Superior temporal gyrus (tissue), 1 donor: ENCODE data around the gene FOXR1.

Experiments used
- DNase-seq: peaks from one replicate; pipeline ENCODE4 v3.0.0-alpha.2; 2016; ENCODE audit errors: extremely low spot score

FOXR1 gene, protein sequence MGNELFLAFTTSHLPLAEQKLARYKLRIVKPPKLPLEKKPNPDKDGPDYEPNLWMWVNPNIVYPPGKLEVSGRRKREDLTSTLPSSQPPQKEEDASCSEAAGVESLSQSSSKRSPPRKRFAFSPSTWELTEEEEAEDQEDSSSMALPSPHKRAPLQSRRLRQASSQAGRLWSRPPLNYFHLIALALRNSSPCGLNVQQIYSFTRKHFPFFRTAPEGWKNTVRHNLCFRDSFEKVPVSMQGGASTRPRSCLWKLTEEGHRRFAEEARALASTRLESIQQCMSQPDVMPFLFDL

DNA sequence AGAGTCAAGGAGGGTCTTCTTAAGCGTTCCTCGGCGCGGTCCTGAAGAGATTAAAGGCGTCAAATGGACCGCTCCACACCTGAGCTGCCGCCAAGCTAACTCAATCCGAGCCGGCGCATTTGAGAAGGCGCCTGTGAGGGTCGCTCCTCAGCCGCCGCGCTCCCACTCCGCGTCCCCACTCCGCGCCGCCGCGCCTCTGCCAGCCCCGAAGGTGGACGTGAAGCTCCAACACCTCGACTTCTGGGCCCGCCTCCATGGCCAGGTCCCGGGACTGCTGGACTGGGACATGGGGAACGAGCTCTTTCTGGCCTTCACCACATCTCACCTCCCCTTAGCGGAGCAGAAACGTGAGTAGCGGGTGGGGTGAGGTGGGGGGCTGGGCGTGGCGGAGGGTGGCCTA is at the start of gene FOXR1:
FOXR1 (plus strand) TSS at position 116 of the 400 bp plus-strand sequence; CDS start at position 287, 171 bp downstream.
- DNase-seq, result no peak

- DNase-seq, result peak; percentile 7
Measured at GRCh38 chr11:118921929-118922744, 49.4 kb upstream of the FOXR1 start.

DNA sequence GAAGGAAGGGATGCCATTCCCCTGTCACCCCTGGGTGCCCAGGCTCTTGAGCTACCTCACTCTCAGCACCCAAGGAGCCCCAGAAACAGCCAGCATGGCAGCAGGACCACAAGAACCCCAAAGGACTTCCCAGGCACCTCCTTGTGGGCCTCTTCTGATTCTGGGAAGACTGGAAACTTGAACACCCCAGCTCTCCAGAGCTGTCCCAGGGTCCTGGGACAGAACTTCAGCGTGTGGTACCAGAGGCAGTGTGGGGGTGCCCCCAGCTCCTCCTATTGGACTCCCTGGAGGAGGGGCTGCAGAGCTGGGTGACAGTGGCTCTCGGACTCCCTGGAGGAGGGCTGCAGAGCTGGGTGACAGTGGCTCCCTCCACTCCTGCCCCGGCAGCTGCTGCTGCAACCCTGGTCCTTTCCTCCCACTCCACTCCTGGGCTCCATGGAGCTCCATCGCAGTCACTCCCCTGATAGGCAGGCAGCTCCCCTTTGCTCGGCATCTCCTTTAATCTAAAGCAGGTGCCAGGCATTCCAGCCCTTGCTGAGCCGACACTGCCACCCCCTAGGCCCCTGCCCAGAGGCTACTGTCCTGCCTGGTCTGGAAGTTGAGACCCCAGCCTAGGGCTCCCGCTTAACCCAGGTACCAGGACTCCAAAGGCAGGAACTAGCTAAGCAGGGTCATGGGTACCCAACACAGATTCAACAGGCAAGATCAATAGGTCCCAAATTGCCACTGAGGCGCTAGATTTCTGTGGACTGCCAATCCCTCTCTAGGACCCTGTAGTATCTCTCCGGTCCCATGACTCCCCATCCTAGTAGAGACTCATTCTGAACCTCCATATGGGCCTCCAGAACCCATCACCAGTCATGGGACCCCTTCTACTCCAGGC is 48.6 kb upstream of the FOXR1 start:
- peak; percentile 3 for DNase-seq

GRCh38 chr11:118923721-118924587 is 47.6 kb upstream of the FOXR1 start:
- no peak for DNase-seq

DNA sequence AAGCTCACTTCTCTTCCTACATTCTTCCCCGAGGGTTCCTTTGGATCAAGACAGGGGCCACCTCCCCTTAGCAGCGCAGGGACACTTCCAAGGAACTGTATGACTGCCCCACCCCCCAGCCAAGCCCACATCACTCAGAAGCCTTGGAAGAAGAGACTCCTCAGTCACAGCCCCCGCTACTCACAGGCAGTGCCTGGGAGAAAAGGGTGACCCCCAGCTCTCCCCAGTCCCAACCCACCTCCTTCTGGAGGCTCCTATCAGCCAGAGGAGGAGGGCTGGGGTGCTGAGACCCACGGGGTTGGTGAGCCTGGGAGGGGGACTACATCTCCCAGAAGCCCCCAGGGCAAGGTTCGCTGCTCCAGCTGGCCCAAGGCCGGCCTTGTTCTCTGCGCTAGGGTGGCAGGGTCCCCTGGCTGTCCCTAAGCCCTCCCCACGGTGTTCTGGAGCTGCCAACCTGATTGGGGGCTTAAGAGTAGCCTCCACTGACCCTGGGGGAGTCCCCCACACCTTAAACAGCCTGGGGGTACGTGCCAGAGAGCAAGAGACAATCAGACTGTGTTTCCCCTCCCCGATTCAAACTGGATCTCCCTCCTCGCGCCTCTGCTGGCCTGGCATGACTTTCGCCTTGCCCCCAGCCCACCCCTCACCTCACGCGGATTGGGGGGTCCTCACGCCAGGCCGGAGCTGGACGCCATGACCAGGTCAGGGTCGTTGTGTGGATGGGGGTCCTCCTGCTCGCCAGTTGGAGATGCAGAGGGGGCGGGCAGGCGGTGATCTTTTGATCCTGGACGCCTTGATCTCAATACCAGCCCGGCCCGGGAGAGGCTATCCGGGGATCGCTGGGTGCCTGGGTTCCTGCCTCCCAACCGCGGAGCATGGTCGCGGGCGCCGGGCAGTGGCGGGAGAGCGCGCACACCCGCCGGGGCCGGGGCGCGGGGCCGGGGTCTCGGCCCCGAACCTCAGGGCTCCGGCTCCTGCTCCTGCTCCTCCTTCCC is 46.7 kb upstream of the FOXR1 start:
- peak; percentile 67 for DNase-seq

- DNase-seq, result no peak
Measured at GRCh38 chr11:118927554-118928100, 43.9 kb upstream of the FOXR1 start.

DNA sequence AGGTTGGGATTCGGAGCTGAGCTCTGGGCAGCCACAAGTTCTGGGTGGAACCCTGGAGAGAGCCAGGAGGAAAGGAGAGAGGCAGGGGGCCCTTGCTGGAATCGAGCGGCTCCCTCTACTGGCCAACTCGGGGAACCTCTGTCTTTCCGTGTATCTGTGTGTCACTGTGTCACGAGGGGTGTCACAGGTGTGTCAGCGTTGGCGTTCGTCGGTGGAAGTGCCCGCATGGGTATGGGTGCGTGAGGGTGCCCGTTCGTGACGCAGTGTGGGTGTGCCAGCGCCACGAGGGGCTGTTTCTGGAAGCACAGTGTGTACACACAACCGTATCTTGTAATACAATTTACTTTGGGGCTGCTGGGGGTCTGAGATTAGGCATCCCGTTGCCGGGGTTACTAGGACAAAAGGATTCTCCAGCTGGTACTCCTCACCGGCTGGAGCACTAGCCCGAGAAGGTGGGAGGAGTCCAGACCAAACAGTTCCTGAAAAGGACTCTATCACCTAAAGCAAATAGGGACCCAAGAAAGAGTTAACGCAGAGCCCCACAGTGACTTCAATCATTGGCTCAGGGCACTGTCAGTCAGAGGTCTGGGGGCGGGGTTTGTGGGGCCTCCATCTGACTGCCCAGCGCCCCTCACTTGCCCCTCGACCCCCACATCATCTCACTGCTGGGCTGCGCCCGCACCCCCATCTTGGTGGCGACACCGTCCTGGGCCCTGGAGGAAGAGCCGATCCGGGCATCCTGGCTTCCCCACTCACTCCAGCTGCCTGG is 43.3 kb upstream of the FOXR1 start:
- DNase-seq, result peak; percentile 96

- DNase-seq, result peak; percentile 63
Measured at GRCh38 chr11:118928870-118929500, 42.6 kb upstream of the FOXR1 start.

DNA sequence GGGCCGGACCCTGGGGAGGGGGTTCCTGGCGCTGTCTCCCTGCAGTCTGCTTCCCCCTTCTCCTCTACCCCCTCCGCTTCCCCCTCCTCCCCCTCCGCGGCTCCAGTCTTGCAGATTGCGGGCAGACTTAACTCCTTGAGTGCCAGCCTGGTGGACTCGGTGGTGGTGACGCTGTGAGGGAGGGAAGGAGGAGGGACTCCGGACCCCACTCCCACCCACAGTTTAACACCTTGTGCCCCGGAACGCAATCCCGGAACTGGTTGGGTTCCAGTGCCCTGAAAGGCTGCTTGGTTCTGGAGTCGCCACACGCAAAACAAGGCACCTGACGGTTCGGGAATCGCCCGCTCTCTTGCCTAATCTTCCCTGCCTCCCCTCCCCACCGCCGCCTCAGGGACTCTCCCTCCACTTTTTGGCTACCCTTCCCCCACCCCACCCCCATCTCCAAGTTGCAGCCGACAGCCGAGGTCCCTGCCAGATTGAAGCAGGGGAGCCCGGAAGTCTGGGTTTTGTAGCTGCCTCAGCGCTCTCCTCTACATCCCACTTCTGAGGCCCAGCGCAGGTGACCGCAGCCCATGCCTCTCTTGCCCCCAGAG is 42.0 kb upstream of the FOXR1 start:
- DNase-seq, result peak; percentile 71

- peak; percentile 92 for DNase-seq
Measured at GRCh38 chr11:118930094-118930712, 41.4 kb upstream of the FOXR1 start.

DNA sequence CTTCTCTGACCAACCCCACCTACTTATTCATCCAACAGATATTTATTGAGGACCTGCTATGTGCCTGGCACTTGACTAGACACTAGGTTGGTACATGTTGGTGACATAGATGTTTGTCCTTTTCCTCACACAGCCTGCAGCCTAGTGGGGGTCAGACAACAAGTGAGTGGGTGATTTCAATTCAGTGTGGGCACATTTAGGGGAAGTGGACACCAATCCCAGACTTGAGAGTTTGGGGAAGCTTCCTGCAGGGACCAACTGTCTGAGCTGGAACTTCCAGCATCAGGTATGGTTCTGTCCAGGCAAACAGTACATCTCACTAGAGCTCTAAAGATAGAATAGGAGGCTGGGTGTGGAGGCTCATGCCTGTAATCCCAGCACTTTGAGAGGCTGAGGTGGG is 40.0 kb upstream of the FOXR1 start:
- DNase-seq, result no peak

DNA sequence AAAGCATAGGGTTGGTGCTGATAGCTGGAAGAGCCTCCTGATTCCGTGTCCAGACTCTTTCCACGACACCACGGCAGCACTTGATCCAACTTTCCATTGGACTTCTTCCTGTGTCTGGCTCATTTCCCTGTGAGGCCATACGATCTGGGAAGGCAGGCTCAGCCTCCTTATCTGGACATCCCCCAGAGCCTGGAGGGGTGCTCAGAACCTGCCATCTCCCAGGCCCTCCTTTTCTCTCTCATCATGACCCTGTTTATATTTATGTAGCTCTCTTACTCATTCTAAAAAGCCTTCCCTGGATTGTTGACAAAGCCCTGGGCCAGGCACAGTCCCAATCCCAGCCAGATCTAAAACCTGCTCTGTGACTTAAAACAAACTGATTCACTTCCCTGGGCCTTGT is 38.1 kb upstream of the FOXR1 start:
- DNase-seq, result peak; percentile 3

DNA sequence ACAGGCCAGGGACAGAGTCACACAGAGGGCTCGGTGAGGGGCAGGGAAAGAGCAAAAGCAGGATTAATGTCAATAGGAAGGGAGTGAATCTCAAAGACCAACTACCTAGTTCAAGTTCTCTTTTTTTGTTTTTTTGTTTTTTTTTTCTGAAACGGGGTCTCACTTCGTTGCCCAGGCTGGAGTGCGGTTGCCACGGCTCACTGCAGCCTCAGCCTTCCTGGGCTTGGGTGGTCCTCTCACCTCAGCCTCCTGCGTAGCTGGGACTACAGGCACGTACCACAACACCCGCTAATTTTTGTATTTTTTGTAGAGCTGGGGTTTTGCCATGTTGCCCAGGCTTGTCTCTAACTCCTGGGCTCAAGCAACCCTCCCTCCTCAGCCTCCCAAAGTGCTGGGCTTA is 36.2 kb upstream of the FOXR1 start:
- no peak for DNase-seq

GRCh38 chr11:118938491-118939403 is 32.8 kb upstream of the FOXR1 start:
- DNase-seq, result no peak

DNA sequence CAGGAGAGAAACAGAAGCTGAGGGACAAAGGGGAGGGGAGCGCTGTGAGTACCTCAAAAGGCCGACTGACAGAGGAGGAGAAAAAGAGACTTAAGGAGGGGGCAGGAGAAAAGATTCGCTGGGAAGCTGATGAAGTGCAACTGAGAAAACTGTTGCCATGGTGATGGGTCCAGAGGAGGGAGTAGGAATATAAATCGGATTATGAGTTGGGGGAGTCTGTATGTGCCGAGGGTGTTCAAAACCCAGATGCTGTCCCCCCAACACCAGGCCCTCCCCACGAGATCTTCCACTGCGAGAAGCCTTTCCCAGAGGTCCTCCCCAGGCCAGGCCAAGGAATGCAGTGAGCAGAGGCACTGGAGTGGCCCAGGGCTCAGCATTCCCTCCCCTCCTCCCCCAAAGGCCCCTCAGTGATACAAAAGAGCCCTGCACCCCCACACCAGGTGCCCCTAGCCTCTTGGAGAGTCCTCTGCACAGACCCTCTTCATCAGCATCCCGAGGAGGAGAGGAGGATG is 32.1 kb upstream of the FOXR1 start:
- no peak for DNase-seq

DNA sequence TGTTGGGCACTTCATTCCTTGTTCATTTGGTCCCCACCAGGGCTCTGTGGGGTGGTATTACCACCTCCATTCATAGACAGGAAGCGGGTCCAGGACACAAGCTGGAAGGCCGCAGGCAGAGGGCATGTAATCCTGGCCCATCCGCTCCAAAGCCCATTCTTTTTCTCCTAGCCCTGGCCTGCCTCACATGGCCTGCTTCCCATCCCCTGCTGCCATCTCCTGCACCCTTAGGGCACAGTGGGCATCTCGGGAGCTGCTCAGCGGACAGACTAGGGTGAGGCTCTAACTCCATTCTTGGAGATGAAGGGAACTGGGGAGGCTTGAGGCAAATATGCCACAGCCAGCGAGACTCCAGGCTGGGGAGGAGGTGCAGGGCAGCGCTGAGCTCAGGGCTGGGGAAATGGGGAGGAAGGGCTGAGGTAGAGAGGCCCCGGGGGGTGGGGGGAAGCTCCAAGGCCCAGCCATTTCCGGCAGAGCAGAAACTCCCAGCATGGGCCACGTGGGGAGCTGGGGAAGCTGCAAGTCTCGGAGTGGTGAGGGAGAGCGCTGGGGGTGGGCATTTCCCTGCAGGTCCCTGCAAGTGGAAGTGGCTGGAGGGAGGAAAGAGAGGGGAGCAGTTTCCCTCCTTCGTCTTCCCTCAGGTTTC is 31.5 kb upstream of the FOXR1 start:
- no peak for DNase-seq
